ENCODE measurements around the gene LGALSL.

DNA sequence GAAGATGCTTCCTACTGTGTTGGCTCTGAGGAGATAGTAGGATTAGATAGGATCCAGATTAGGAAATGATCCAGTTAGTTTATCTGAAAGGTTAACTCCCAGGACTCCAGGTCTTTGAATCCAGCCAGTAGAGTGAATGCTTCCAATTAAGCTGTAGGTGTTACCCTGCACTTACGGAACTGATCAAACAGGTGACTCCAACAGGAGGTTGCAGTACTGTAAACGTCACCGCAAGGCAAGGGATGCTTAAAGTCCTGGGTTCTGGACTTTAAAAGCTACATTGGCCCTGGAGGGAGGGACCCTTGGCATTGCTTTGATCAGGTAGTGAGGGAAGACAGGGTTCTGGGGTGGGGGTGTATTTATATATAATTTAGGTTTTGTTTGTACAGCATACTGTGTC is 5.6 kb downstream of the LGALSL start:
- no peak for TF ChIP-seq POLR2A (IDR thresholded peaks at IDR 0.05)
- TF ChIP-seq, protein P1, sequence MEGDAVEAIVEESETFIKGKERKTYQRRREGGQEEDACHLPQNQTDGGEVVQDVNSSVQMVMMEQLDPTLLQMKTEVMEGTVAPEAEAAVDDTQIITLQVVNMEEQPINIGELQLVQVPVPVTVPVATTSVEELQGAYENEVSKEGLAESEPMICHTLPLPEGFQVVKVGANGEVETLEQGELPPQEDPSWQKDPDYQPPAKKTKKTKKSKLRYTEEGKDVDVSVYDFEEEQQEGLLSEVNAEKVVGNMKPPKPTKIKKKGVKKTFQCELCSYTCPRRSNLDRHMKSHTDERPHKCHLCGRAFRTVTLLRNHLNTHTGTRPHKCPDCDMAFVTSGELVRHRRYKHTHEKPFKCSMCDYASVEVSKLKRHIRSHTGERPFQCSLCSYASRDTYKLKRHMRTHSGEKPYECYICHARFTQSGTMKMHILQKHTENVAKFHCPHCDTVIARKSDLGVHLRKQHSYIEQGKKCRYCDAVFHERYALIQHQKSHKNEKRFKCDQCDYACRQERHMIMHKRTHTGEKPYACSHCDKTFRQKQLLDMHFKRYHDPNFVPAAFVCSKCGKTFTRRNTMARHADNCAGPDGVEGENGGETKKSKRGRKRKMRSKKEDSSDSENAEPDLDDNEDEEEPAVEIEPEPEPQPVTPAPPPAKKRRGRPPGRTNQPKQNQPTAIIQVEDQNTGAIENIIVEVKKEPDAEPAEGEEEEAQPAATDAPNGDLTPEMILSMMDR (IDR thresholded peaks at IDR 0.05) = no peak
- no peak for TF ChIP-seq EP300 (IDR thresholded peaks at IDR 0.05)
